K562 (cell line): ENCODE data around the gene NKD1. TPM values are rescaled to one million over a fixed set of nuclear protein-coding genes. Genes with fewer than 3 reads are reported as not detected.

Source experiments
- ATAC-seq: fragments of 200-7000 bp; cut with Tn5 transposase; 3 replicates; pipeline ENCODE4 v1.9.1; 2020; ENCODE audit warnings: moderate library complexity
- BruUV-seq: library from RNA; stranded (reverse); fragments of 400-500 nt; replicated peaks from 2 replicates; lab custom pipeline; 2021; lab: Mats Ljungman, UMichigan
- CTCF ChIA-PET: fragments of 300-600 bp; formaldehyde crosslinking; extraction: SDS; loops from one replicate; lab custom pipeline; 2021; ENCODE audit warnings: low intra/inter-chr PET ratio; lab: Yijun Ruan, JAX
- POLR2A ChIA-PET: fragments of 300-600, 350-650 bp; sonication (Branson Sonifier 250); formaldehyde crosslinking; extraction: SDS; loops from one replicate; lab custom pipeline; 2021; ENCODE audit warnings: antibody characterized with exemption, inconsistent platforms; lab: Yijun Ruan, JAX
- DNase-seq, 4 experiments: peaks; one replicate each; pipeline versions ENCODE4 v3.0.0 to v3.0.0-alpha.2; 2011 to 2018; ENCODE audit warnings: low spot score in 3 of 4, mixed read lengths in 3 of 4; ENCODE audit errors: extremely low read depth in 1 of 4
- FAIRE-seq: peaks from 2 replicates; lab custom pipeline; 2011; peaks lifted over from hg19 to GRCh38; lab: Jason Lieb, UNC
- H2AFZ ChIP-seq: 2 replicates; pipeline ENCODE4 v1.6.0; 2011; ENCODE audit warnings: low read depth, low read length, control low read depth, inconsistent platforms
- H3K27ac ChIP-seq: fragments of 200-600 bp; 3 replicates; pipeline ENCODE4 v1.8.0; 2011; ENCODE audit warnings: low read depth, mild to moderate bottlenecking, control low read depth, inconsistent platforms, low read length, moderate library complexity, mixed read lengths; ENCODE audit errors: extremely low read depth
- H3K27me3 ChIP-seq, 2 experiments: fragments of 300-600 bp in 1 of 2; 2 replicates in 1 of 2; 3 replicates in 1 of 2; pipeline versions ENCODE4 v1.6.0 to v1.8.0; 2011; ENCODE audit warnings: inconsistent platforms in 2 of 2, low read length in 2 of 2, mild to moderate bottlenecking in 1 of 2, mixed read lengths in 1 of 2, moderate library complexity in 1 of 2; ENCODE audit not compliant: control insufficient read depth in 2 of 2, insufficient read depth in 2 of 2
- H3K36me3 ChIP-seq: fragments of 300-600 bp; 3 replicates; pipeline ENCODE4 v1.8.0; 2011; ENCODE audit warnings: mild to moderate bottlenecking, low read length, inconsistent platforms; ENCODE audit not compliant: control insufficient read depth, insufficient read depth
- H3K4me1 ChIP-seq, 2 experiments: fragments of 200-600 bp in 1 of 2; replicated peaks in 1 of 2; 2 replicates in 1 of 2; 3 replicates in 1 of 2; pipeline versions ENCODE4 v1.5.1 to v1.8.0; 2011; ENCODE audit warnings: inconsistent platforms in 2 of 2, low read length in 2 of 2, mild to moderate bottlenecking in 1 of 2, mixed read lengths in 1 of 2, moderate library complexity in 1 of 2; ENCODE audit not compliant: control insufficient read depth in 2 of 2, insufficient read depth in 2 of 2
- H3K4me2 ChIP-seq: 2 replicates; pipeline ENCODE4 v1.6.1; 2011; ENCODE audit warnings: low read length, control low read depth, inconsistent platforms, mixed read lengths; ENCODE audit not compliant: insufficient read depth
- H3K4me3 ChIP-seq: fragments of 200-600 bp; sonication (generic), shearing (Covaris generic); 2 replicates; pipeline ENCODE4 v1.5.1; 2016; ENCODE audit warnings: control low read depth, inconsistent platforms
- H3K79me2 ChIP-seq: fragments of 200-600 bp; 3 replicates; pipeline ENCODE4 v1.8.0; 2011; ENCODE audit warnings: low read length, inconsistent platforms; ENCODE audit not compliant: control insufficient read depth, insufficient read depth
- H3K9ac ChIP-seq, 2 experiments: 2 replicates each; pipeline versions ENCODE4 v1.6.0 to v1.6.1; 2011; ENCODE audit warnings: low read depth in 2 of 2, low read length in 2 of 2, control low read depth in 1 of 2, inconsistent platforms in 1 of 2, mild to moderate bottlenecking in 1 of 2, mixed read lengths in 1 of 2; ENCODE audit not compliant: insufficient read depth in 1 of 2
- H3K9me1 ChIP-seq: one replicate; pipeline ENCODE4 v1.6.0; 2011; ENCODE audit warnings: inconsistent platforms, mild to moderate bottlenecking, low read length, moderate library complexity; ENCODE audit not compliant: control insufficient read depth, insufficient read depth
- H3K9me3 ChIP-seq: replicated peaks from 2 replicates; pipeline ENCODE4 v1.5.1; 2011; ENCODE audit warnings: low read depth, low read length, inconsistent platforms; ENCODE audit not compliant: control insufficient read depth, insufficient read depth
- H4K20me1 ChIP-seq: replicated peaks from 2 replicates; pipeline ENCODE4 v1.6.1; 2011; ENCODE audit warnings: low read length, inconsistent platforms, mixed read lengths; ENCODE audit not compliant: control insufficient read depth, insufficient read depth
- DDX20 ChIP-seq: fragments of 450-650 bp; IDR thresholded peaks from 2 replicates; pipeline ENCODE4 v1.6.1; 2016; ENCODE audit warnings: missing genetic modification characterization, low read depth, mild to moderate bottlenecking, missing compliant biosample characterization, moderate library complexity
- PTTG1 ChIP-seq: fragments of 450-650 bp; IDR thresholded peaks from 2 replicates; pipeline ENCODE4 v1.6.1; 2016; ENCODE audit warnings: low read depth, mild to moderate bottlenecking, missing genetic modification characterization, missing compliant biosample characterization
- SREBF1 ChIP-seq: fragments of 150-350 bp; IDR thresholded peaks from 2 replicates; pipeline ENCODE4 v1.6.1; 2014; ENCODE audit warnings: antibody characterized with exemption, low read depth, low read length, borderline replicate concordance
- TRIM25 ChIP-seq: fragments of 450-650 bp; IDR thresholded peaks from 2 replicates; pipeline ENCODE4 v1.7.0; 2016; ENCODE audit warnings: borderline replicate concordance
- ZNF174 ChIP-seq: fragments of 250-450 bp; sonication (Bioruptor Pico); IDR thresholded peaks from 2 replicates; pipeline ENCODE4 v1.4.0; 2020; ENCODE audit warnings: mild to moderate bottlenecking
- ZNF217 ChIP-seq: sonication (generic); formaldehyde crosslinking; IDR thresholded peaks from 2 replicates; pipeline ENCODE4 v1.8.0; 2022; ENCODE audit warnings: mild to moderate bottlenecking, missing genetic modification reagents
- ZNF347 ChIP-seq: fragments of 450-650 bp; formaldehyde crosslinking; IDR thresholded peaks from 2 replicates; pipeline ENCODE4 v1.4.0; 2020; ENCODE audit warnings: low read depth, mild to moderate bottlenecking, moderate library complexity
- ZNF764 ChIP-seq: fragments of 250-450 bp; sonication (Bioruptor Pico); IDR thresholded peaks from 2 replicates; pipeline ENCODE4 v1.4.0; 2020; ENCODE audit warnings: low read depth, mild to moderate bottlenecking, moderate library complexity
- WGBS: fragments of 100-300 bp; shearing (Covaris generic); methylation state at CpG from one replicate; pipeline ENCODE4 v1.1.6; 2016; ENCODE audit warnings: low coverage, mixed read lengths; ENCODE audit not compliant: insufficient coverage; ENCODE audit errors: missing lambda C conversion rate; 5-methylcytosine and 5-hydroxymethylcytosine counted together
- in situ Hi-C: fragments of 300-500 bp; cut with MboI; formaldehyde crosslinking; loops from 4 replicates; pipeline ENCODE4 v1.15.0; 2018; ENCODE audit warnings: inconsistent platforms, mixed read lengths
- intact Hi-C: fragments of 100-400 bp; cut with micrococcal nuclease; formaldehyde crosslinking; loops from 2 replicates; pipeline ENCODE4 v1.14.2; 2022
- polyA plus RNA-seq, 8 experiments: library from polyadenylated mRNA; depleted of rRNA in 4 of 8; stranded (reverse) in 5 of 8; unstranded in 3 of 8; fragments of >200 nt; fragmentation: Nextera tagmentation in 2 of 8; fragmentation: Illumina TruSeq in 1 of 8; extraction: Ambion mirVana in 2 of 8; extraction: Trizol in 1 of 8; gene quantifications; 2 replicates each; pipeline versions ENCODE4 v1.2.1 to v1.2.3, GENCODE V29; 2011 to 2014; ENCODE audit warnings: inconsistent platforms in 1 of 8, missing spikeins in 1 of 8
- total RNA-seq, 7 experiments: library from RNA; depleted of rRNA in 6 of 7; stranded (reverse); fragments of >200 nt in 6 of 7; fragmentation: Illumina TruSeq in 2 of 7; extraction: Trizol in 2 of 7; gene quantifications; 2 replicates each; pipeline versions ENCODE4 v1.2.1 to v1.2.3, GENCODE V29; 2011 to 2021; ENCODE audit warnings: low replicate concordance in 1 of 7
- TF ChIP-seq, protein P1 (sequence below): fragments of 200-800 bp; sonication (Bioruptor generic); IDR thresholded peaks from 2 replicates; pipeline ENCODE4 v1.6.1; 2017; ENCODE audit warnings: missing genetic modification characterization, missing compliant biosample characterization
- TF ChIP-seq, protein P2 (sequence below), 2 experiments: fragments of 450-650 bp in 1 of 2; sonication (generic) in 1 of 2; formaldehyde crosslinking; conservative IDR thresholded peaks; 2 replicates each; pipeline versions ENCODE4 v1.4.0 to v1.8.1; 2020 to 2022; ENCODE audit warnings: mild to moderate bottlenecking in 1 of 2, missing genetic modification reagents in 1 of 2

The NKD1 gene
- total and polyA plus RNA-seq, 9 of the 15 experiments (the other 6 are each of a cell fraction or from before 2014, with no cell fraction given) = under 0.01 to 0.24 (median 0.04) TPM; not detected in 2

DNA sequence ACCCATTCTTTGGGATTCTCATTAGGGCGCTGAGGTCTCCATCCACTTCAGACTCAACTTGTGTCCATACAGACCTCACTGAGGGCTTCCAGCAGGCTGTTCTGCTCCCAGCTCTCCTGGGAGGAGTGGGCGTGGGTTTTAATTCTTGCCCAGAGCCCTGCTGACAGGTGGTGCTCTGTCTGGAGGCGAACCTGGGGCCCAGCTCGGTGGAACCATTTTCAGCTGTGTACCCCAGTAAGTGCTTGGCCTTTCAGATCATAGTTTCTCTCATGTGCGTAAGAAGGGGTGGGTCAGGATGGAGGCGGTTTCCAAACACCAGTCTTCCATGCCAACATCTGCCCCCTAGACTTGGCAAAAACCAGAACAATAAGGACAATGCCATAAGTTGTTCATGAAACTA is 21.4 kb upstream of the NKD1 start:
- in situ Hi-C loops (no loop called here), intact Hi-C loops (no loop called here)
- BruUV-seq = no TSS peak
- ATAC-seq = no peak
- Histone ChIP-seq H3K9ac (no peak overlapping the region), H3K4me3 (no peak overlapping the region), H3K4me2 (no peak overlapping the region), H3K9me3 (no peaks in the 10 kb centered on the region), H3K36me3 (no peaks in the 10 kb centered on the region), H3K27ac (no peak overlapping the region), H3K79me2 (no peaks in the 10 kb centered on the region), H4K20me1 (no peaks in the 10 kb centered on the region), H3K9me1 (no peaks in the 10 kb centered on the region), H2AFZ (no peak overlapping the region), H3K4me1 (no peaks in the 10 kb centered on the region; a peak in 1 of 5 replicates), H3K27me3 (no peaks in the 10 kb centered on the region; a peak in 1 of 5 replicates)
- ChIA-PET CTCF (no interaction called here), POLR2A (interaction anchor here (0.9 kb wide), 1 partner anchor 26 kb away, joined by 5 read pairs; no protein-coding TSS in a partner anchor)
- DNase-seq = no peak
- no peak for TF ChIP-seq ZNF217
- TF ChIP-seq, protein P1, sequence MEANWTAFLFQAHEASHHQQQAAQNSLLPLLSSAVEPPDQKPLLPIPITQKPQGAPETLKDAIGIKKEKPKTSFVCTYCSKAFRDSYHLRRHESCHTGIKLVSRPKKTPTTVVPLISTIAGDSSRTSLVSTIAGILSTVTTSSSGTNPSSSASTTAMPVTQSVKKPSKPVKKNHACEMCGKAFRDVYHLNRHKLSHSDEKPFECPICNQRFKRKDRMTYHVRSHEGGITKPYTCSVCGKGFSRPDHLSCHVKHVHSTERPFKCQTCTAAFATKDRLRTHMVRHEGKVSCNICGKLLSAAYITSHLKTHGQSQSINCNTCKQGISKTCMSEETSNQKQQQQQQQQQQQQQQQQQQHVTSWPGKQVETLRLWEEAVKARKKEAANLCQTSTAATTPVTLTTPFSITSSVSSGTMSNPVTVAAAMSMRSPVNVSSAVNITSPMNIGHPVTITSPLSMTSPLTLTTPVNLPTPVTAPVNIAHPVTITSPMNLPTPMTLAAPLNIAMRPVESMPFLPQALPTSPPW (CRISPR knock-in tag) = no peak
- no peak for TF ChIP-seq ZNF174 (CRISPR knock-in tag)
- no peak for TF ChIP-seq TRIM25
- TF ChIP-seq ZNF347 = no peak
- no peak for TF ChIP-seq PTTG1 (tag)
- TF ChIP-seq, protein P2, sequence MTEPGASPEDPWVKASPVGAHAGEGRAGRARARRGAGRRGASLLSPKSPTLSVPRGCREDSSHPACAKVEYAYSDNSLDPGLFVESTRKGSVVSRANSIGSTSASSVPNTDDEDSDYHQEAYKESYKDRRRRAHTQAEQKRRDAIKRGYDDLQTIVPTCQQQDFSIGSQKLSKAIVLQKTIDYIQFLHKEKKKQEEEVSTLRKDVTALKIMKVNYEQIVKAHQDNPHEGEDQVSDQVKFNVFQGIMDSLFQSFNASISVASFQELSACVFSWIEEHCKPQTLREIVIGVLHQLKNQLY (CRISPR knock-in tag; conservative IDR thresholded peaks at IDR 0.05) = no peak
- TF ChIP-seq SREBF1 = no peak
- no peak for TF ChIP-seq ZNF764 (CRISPR knock-in tag)
- TF ChIP-seq DDX20 (tag) = no peak
- FAIRE-seq = no peak
- 2% methylated on average over 6 of the region's 6 CpGs for WGBS
